ENCODE measurements around the gene PVALEF.

DNA sequence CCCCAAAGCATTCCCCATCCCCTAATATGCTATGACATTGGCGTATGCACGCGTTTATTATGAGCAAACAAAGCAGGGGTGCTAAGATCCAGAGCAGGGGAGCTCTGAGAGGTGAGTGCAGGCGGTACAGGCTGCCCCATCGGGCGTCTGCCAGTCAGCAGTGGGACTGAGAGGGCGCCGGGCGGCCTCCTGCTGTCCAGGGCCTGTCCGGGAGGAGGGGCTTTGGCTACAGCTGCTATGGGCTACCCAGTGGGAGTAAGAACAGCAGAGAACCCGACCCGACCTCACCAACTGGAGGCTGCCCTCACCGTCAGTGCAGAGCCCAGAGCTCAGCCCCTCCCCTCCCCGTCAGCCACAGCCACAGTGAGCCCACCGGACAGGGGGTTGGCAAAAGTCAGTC, 19.2 kb downstream of the PVALEF start:
- TF ChIP-seq, protein P1, sequence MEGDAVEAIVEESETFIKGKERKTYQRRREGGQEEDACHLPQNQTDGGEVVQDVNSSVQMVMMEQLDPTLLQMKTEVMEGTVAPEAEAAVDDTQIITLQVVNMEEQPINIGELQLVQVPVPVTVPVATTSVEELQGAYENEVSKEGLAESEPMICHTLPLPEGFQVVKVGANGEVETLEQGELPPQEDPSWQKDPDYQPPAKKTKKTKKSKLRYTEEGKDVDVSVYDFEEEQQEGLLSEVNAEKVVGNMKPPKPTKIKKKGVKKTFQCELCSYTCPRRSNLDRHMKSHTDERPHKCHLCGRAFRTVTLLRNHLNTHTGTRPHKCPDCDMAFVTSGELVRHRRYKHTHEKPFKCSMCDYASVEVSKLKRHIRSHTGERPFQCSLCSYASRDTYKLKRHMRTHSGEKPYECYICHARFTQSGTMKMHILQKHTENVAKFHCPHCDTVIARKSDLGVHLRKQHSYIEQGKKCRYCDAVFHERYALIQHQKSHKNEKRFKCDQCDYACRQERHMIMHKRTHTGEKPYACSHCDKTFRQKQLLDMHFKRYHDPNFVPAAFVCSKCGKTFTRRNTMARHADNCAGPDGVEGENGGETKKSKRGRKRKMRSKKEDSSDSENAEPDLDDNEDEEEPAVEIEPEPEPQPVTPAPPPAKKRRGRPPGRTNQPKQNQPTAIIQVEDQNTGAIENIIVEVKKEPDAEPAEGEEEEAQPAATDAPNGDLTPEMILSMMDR (IDR thresholded peaks at IDR 0.05) = no peak
- no peak for TF ChIP-seq ZFX (IDR thresholded peaks at IDR 0.05; ENCODE audit: borderline replicate concordance)
